NCI-H2227 treated with DMSO at 0.1 percent for 48 hours (cell line): Measurements from ENCODE around the gene INO80C.

Source experiments
- DNase-seq: peaks from one replicate; lab custom pipeline; 2025; lab: John Stamatoyannopoulos, UW

Gene INO80C

GRCh38 chr18:35430721-35431373 is 66.9 kb downstream of the INO80C start:
- DNase-seq = no peak

- DNase-seq = no peak
Observed at GRCh38 chr18:35426786-35427185, 71.0 kb downstream of the INO80C start.

- no peak for DNase-seq
Observed at GRCh38 chr18:35424356-35424755, 73.4 kb downstream of the INO80C start.

GRCh38 chr18:35422237-35422636 is 75.5 kb downstream of the INO80C start:
- no peak for DNase-seq

GRCh38 chr18:35418610-35419009 is 79.2 kb downstream of the INO80C start:
- no peak for DNase-seq
